ENCODE measurements around the gene MZT2B.

- no peak for TF ChIP-seq CTCF (IDR thresholded peaks at IDR 0.05; ENCODE audit: control extremely low read depth in 1 of 3, insufficient read depth in 1 of 3, low read depth in 1 of 3, low read length in 3 of 3)
- no peak for TF ChIP-seq POLR2A (IDR thresholded peaks at IDR 0.05; ENCODE audit: control extremely low read depth in 1 of 2, low read depth in 2 of 2, low read length in 2 of 2)
- no peak for TF ChIP-seq EZH2 (IDR thresholded peaks at IDR 0.05; ENCODE audit: low read depth, low read length, severe bottlenecking)
- TF ChIP-seq EP300 (IDR thresholded peaks at IDR 0.05; ENCODE audit: borderline replicate concordance in 1 of 2, low read depth in 2 of 2, low read length in 2 of 2) = no peak
- TF ChIP-seq POLR2AphosphoS5 (IDR thresholded peaks at IDR 0.05; ENCODE audit: low read depth, low read length) = no peak
- no peak for TF ChIP-seq KDM5A (IDR thresholded peaks at IDR 0.05; ENCODE audit: low read length)
- no peak for TF ChIP-seq MAX (IDR thresholded peaks at IDR 0.05)
- no peak for TF ChIP-seq TBP (IDR thresholded peaks at IDR 0.05; ENCODE audit: low read depth, low read length)
- no peak for TF ChIP-seq SIN3A (conservative IDR thresholded peaks at IDR 0.05 in 1 of 2, IDR thresholded peaks at IDR 0.05 in 1 of 2; ENCODE audit: low read depth in 1 of 2, low read length in 2 of 2)
- TF ChIP-seq RFX5 (IDR thresholded peaks at IDR 0.05; ENCODE audit: borderline replicate concordance, low read depth, low read length) = no peak
- no peak for TF ChIP-seq SIX5 (IDR thresholded peaks at IDR 0.05; ENCODE audit: low read depth, low read length)
- TF ChIP-seq CEBPB (IDR thresholded peaks at IDR 0.05; ENCODE audit: low read depth, low read length) = no peak
- no peak for TF ChIP-seq TAF1 (IDR thresholded peaks at IDR 0.05; ENCODE audit: low read depth, low read length)
Measured at GRCh38 chr2:130190237-130190636, 8.2 kb downstream of the MZT2B start.

Measured in H1 (cell line).